ENCODE data around the gene ZEB1. TPM values are rescaled to one million over a fixed set of nuclear protein-coding genes. Genes with fewer than 3 reads are reported as not detected.

ZEB1 gene
- total RNA-seq, 1 donor from 2014 or later: 38.8 TPM

DNA sequence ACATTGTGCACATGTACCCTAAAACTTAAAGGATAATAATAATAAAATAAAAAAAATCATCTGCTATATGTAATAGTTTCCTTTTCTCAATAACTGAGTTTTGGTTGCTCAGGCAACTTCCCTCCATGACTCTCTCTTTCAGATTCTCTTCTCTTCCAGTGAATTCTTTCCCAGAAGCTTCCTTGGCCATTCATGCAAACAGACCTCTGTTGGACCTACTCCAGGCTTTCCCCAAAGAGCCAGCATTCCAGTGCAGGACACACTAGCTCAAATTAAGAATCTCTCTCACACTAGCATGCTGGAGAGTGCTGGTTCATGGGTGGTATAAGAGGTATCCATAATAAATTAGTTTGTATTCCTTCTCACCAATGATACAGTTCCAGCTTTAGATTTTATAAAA lies 31.0 kb upstream of the ZEB1 start:
- Mint-ChIP-seq H3K9me3 (no peaks in the 10 kb centered on the region), H3K36me3 (no peaks in the 10 kb centered on the region), H3K4me1 (no peaks in the 10 kb centered on the region), H3K4me3 (no peak overlapping the region), H3K27ac (no peak overlapping the region), H3K27me3 (ENCODE audit: insufficient read depth, low read depth) (no peaks in the 10 kb centered on the region)
- Histone ChIP-seq H3F3A (ENCODE audit: low read depth) (no peaks in the 10 kb centered on the region), H3K4me3 (no peak overlapping the region), H3K4me2 (no peak overlapping the region), H3K4me1 (no peaks in the 10 kb centered on the region), H4K20me1 (ENCODE audit: low read depth) (no peaks in the 10 kb centered on the region), H3K27ac (no peak overlapping the region), H2AFZ (replicated peaks) (no peak overlapping the region), H3K9ac (no peak overlapping the region), H3K79me2 (ENCODE audit: low read depth) (no peaks in the 10 kb centered on the region), H3K36me3 (no peaks in the 10 kb centered on the region), H3K9me3 (ENCODE audit: low read depth) (no peaks in the 10 kb centered on the region), H3K27me3 (no peaks in the 10 kb centered on the region)
- TF ChIP-seq CTCF (IDR thresholded peaks at IDR 0.05) (no peak), EZH2phosphoT487 (IDR thresholded peaks at IDR 0.05) (no peak), EZH2 (IDR thresholded peaks at IDR 0.05) (no peak)
- DNase-seq (ENCODE audit: low spot score): no peak

DNA sequence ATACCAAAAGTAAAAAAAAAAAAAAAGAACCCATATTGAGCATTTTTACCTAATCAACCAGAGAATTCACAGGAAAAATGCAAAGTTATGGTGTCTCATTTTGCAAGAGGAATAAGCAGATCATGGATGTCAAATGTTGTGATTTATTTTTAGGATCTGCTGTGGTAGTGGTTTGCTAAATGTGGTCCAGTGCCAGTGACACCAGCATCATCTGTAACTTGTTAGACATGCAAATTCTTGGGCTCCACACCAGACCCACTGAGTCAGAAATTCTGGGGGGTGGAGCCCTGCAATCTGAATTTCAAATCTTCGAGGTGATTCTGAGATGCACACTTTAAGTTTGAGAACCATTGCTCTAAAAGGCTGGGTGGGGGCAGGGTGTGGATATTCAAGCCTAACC lies 30.1 kb upstream of the ZEB1 start:
- no peaks in the 10 kb centered on the region for H3K9me3 Mint-ChIP-seq
- Histone ChIP-seq H3K4me3 (no peak overlapping the region), H3K79me2 (ENCODE audit: low read depth) (no peaks in the 10 kb centered on the region), H3K4me1 (no peaks in the 10 kb centered on the region), H3K27ac (no peak overlapping the region), H2AFZ (replicated peaks) (no peak overlapping the region), H3F3A (ENCODE audit: low read depth) (no peaks in the 10 kb centered on the region), H3K9me3 (ENCODE audit: low read depth) (no peaks in the 10 kb centered on the region), H3K36me3 (no peaks in the 10 kb centered on the region), H4K20me1 (ENCODE audit: low read depth) (no peaks in the 10 kb centered on the region), H3K4me2 (no peak overlapping the region), H3K9ac (no peak overlapping the region), H3K27me3 (no peaks in the 10 kb centered on the region)
- DNase-seq (ENCODE audit: low spot score): no peak
- TF ChIP-seq CTCF (IDR thresholded peaks at IDR 0.05): no peak
- TF ChIP-seq EZH2phosphoT487 (IDR thresholded peaks at IDR 0.05): no peak
- TF ChIP-seq EZH2 (IDR thresholded peaks at IDR 0.05): no peak
- no peak overlapping the region for H3K27ac Mint-ChIP-seq
- H3K27me3 Mint-ChIP-seq (ENCODE audit: insufficient read depth, low read depth): no peaks in the 10 kb centered on the region
- no peaks in the 10 kb centered on the region for H3K36me3 Mint-ChIP-seq
- H3K4me3 Mint-ChIP-seq: no peak overlapping the region
- no peaks in the 10 kb centered on the region for H3K4me1 Mint-ChIP-seq

DNA sequence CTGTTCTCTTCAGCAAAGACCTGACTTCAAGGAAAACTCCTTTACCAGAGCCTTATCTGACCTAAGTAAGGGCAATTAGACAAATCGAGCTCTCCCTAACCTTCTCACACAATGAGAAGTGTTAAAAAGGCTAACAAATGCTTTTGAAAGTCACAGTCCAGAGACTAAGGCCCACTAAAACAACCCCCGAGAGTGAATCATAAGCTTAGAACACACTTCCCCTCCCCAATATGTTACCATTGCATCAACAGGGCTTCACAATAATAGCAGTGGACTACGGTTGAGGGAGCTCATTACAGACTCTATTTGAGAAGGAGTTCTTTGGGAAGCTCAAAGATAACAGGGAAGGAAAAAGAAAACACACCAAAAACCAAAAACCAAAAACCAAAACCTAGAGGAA lies 28.6 kb upstream of the ZEB1 start:
- Mint-ChIP-seq H3K4me3 (no peak overlapping the region), H3K36me3 (no peaks in the 10 kb centered on the region), H3K9me3 (no peaks in the 10 kb centered on the region), H3K4me1 (no peaks in the 10 kb centered on the region), H3K27ac (no peak overlapping the region), H3K27me3 (ENCODE audit: insufficient read depth, low read depth) (no peaks in the 10 kb centered on the region)
- Histone ChIP-seq H3F3A (ENCODE audit: low read depth) (no peaks in the 10 kb centered on the region), H2AFZ (replicated peaks) (no peak overlapping the region), H3K27ac (no peak overlapping the region), H3K9me3 (ENCODE audit: low read depth) (no peaks in the 10 kb centered on the region), H3K79me2 (ENCODE audit: low read depth) (no peaks in the 10 kb centered on the region), H3K9ac (no peak overlapping the region), H3K4me2 (no peak overlapping the region), H3K36me3 (no peaks in the 10 kb centered on the region), H3K4me3 (no peak overlapping the region), H3K27me3 (no peaks in the 10 kb centered on the region), H3K4me1 (no peaks in the 10 kb centered on the region), H4K20me1 (ENCODE audit: low read depth) (no peaks in the 10 kb centered on the region)
- no peak for TF ChIP-seq EZH2phosphoT487 (IDR thresholded peaks at IDR 0.05)
- no peak for TF ChIP-seq EZH2 (IDR thresholded peaks at IDR 0.05)
- TF ChIP-seq CTCF (IDR thresholded peaks at IDR 0.05): no peak
- DNase-seq (ENCODE audit: low spot score): no peak

DNA sequence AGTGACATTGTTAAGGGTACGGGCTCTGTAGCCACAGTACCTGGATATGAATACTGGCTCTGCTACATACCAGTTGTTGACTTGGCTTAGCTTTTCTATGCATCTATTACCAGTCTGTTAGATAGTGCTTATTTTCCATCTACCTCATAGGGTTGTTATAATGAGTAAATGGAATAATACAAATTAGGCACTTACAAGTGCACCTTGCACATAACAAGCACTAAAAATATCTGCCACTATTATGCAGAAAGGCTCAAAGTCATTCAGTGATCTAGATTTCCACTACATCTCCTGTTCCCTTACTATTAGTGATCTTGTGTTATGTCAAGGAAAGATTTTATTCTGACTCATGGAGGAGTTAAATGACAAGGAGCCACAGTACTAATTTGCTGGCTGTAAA lies 27.9 kb upstream of the ZEB1 start:
- no peak overlapping the region for H3K9ac ChIP-seq
- H3K36me3 Mint-ChIP-seq: no peaks in the 10 kb centered on the region
- H3K27me3 Mint-ChIP-seq (ENCODE audit: insufficient read depth, low read depth): no peaks in the 10 kb centered on the region
- no peaks in the 10 kb centered on the region for H3K4me1 Mint-ChIP-seq
- H2AFZ ChIP-seq (replicated peaks): no peak overlapping the region
- no peaks in the 10 kb centered on the region for H3K4me1 ChIP-seq
- no peak overlapping the region for H3K4me3 Mint-ChIP-seq
- DNase-seq (ENCODE audit: low spot score): no peak
- no peaks in the 10 kb centered on the region for H3F3A ChIP-seq (ENCODE audit: low read depth)
- no peaks in the 10 kb centered on the region for H4K20me1 ChIP-seq (ENCODE audit: low read depth)
- no peaks in the 10 kb centered on the region for H3K9me3 ChIP-seq (ENCODE audit: low read depth)
- no peak overlapping the region for H3K27ac ChIP-seq
- no peaks in the 10 kb centered on the region for H3K9me3 Mint-ChIP-seq
- H3K27ac Mint-ChIP-seq: no peak overlapping the region
- no peak overlapping the region for H3K4me3 ChIP-seq
- TF ChIP-seq EZH2phosphoT487 (IDR thresholded peaks at IDR 0.05) (no peak), EZH2 (IDR thresholded peaks at IDR 0.05) (no peak)
- no peaks in the 10 kb centered on the region for H3K36me3 ChIP-seq
- H3K79me2 ChIP-seq (ENCODE audit: low read depth): no peaks in the 10 kb centered on the region
- H3K4me2 ChIP-seq: no peak overlapping the region
- no peaks in the 10 kb centered on the region for H3K27me3 ChIP-seq

Data from neural progenitor cell (in vitro differentiated cells).